Measurements from ENCODE around the gene CTPS2.

The CTPS2 gene

DNA sequence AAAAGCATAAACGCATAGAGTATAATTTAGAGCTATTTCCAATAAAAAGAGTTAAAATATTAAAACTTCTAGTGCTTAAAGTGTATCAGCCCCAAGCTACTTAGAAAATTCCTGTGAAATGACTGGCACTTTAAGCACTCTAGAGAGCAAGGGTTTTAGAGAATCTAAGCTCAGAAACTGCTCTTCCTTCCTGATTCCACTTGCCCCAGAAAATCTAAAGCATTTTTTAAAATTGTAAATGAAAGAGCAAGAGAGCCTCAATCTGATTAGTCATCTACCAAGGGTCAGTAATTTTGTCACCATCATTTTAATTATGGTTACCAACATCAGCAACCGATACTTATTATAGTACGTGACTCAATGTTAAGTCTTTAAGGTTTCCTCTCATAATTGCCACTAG is 25.0 kb downstream of the CTPS2 start:
- no peaks in the 10 kb centered on the region for H3K4me1 Mint-ChIP-seq
- no peak overlapping the region for H3K27ac Mint-ChIP-seq
- no peaks in the 10 kb centered on the region for H3K9me3 Mint-ChIP-seq
- peaks cover 2% of the 10 kb centered on the region for H3K36me3 Mint-ChIP-seq
- no peaks in the 10 kb centered on the region for H3K27me3 Mint-ChIP-seq
- no peak overlapping the region for H3K4me3 Mint-ChIP-seq

DNA sequence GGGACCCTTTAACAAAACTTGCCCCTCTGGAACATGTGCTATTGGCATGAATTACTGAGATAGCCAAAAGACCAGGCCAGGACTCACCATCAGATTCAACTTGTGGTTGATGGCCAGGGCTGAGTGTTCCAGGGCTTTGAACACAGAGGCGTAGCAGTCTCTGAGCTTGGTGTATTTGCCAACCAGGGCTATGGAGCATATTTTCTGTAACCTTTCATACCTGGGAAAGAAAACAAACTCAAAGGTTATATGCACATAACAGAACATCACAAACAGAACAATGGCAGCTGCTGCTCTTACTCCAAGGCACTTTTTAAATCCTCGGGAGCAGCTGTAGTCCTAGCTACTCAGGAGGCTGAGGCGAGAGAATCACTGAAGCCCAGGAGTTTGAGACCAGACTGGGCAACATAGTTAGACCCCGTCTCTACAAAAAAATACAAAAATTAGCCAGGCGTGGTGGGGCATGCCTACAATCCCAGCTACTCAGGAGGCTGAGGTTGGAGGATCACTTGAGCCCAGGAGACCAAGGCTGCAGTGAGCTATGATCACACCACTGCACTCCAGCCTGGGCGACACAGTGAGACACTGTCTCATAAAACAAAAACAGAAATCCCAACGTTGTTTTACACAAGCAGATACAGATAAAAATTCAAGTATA is 29.3 kb downstream of the CTPS2 start:
- Mint-ChIP-seq H3K27me3 (no peaks in the 10 kb centered on the region), H3K4me3 (no peak overlapping the region), H3K4me1 (no peaks in the 10 kb centered on the region), H3K27ac (no peak overlapping the region), H3K9me3 (no peaks in the 10 kb centered on the region), H3K36me3 (no peaks in the 10 kb centered on the region)

DNA sequence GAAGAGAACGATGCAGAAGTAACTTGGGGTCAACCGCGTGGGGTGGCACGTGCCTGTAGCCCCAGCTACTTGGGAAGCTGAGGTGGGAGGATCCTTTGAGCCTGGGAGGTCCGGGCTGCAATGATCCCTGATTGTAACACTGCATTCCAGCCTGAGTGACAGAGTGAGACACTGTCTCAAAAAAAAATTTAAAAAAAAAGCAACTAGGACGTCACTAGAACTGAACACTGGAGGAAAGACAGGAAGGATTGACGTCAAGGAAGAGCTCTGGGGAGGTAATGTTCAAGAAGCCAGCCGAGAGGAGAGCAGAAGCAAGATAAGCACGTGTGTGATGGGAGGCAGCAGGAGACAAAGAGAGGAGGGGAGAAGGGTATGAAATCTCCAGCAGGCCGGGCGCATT is 33.8 kb downstream of the CTPS2 start:
- Mint-ChIP-seq H3K36me3 (no peaks in the 10 kb centered on the region), H3K27me3 (no peaks in the 10 kb centered on the region), H3K4me3 (no peak overlapping the region), H3K9me3 (no peaks in the 10 kb centered on the region), H3K4me1 (no peaks in the 10 kb centered on the region), H3K27ac (no peak overlapping the region)

DNA sequence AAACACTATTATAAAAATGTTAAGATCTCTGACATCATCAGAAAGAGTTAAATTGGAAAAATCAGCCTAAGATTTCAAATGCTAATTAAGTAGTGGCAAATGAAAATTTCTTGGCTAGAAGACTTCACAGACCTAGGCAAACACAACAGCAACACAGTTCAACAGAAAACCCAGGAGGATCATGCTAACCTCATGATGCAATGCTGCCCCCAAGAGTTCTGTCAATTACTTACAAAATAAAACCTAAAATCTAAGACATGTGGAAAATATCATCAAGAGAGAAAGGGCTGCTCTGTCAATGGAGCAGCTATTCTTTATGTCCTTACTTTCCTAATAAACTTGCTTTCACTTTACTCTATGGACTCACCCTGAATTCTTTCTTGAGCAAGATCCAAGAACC is 41.5 kb downstream of the CTPS2 start:
- H3K36me3 Mint-ChIP-seq, result no peaks in the 10 kb centered on the region
- no peak overlapping the region for H3K27ac Mint-ChIP-seq
- no peaks in the 10 kb centered on the region for H3K4me1 Mint-ChIP-seq
- H3K4me3 Mint-ChIP-seq, result no peak overlapping the region
- no peaks in the 10 kb centered on the region for H3K27me3 Mint-ChIP-seq
- H3K9me3 Mint-ChIP-seq, result no peaks in the 10 kb centered on the region

DNA sequence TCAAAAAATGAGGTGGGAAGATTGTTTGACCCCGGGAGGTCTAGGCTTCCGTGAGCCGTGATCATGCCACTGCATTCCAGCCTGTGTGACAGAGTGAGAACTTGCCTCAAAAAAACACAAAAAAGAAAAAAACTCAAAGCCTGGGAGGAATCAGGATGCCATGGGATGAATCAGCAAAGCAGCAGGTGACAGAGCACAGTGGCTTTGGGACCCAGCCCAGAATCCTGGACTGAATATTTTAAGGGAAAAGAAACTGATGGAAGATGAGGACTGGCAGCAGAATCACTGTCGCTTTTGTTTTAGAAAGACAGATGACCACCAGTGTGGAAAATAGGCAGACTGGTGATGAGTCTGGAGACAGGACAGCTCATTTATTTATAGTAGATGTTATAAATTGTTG is 45.9 kb downstream of the CTPS2 start:
- no peak overlapping the region for H3K27ac Mint-ChIP-seq
- no peak overlapping the region for H3K4me3 Mint-ChIP-seq
- no peaks in the 10 kb centered on the region for H3K9me3 Mint-ChIP-seq
- H3K27me3 Mint-ChIP-seq, result no peaks in the 10 kb centered on the region
- H3K36me3 Mint-ChIP-seq, result peaks cover 2% of the 10 kb centered on the region
- peaks cover 5% of the 10 kb centered on the region for H3K4me1 Mint-ChIP-seq

DNA sequence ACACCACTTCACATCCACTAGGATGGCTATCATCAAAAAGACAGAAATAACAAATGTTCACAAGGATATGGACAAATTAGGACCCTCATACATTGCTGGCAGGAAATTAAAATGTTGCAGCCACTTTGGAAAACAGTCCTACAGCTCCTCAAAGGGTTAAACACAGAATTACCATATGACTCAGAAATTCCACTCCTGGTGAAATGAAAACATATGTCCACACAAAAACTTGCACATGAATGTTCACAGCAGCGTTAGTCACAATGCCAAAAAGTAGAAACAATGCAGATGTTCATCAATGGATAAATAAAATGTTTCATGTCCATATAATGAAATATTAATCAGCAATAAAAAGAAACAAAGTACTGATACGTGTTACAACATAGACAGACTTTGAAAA is 47.4 kb downstream of the CTPS2 start:
- no peaks in the 10 kb centered on the region for H3K9me3 Mint-ChIP-seq
- no peak overlapping the region for H3K27ac Mint-ChIP-seq
- peaks cover 5% of the 10 kb centered on the region for H3K4me1 Mint-ChIP-seq
- no peak overlapping the region for H3K4me3 Mint-ChIP-seq
- no peaks in the 10 kb centered on the region for H3K27me3 Mint-ChIP-seq
- peaks cover 2% of the 10 kb centered on the region for H3K36me3 Mint-ChIP-seq

DNA sequence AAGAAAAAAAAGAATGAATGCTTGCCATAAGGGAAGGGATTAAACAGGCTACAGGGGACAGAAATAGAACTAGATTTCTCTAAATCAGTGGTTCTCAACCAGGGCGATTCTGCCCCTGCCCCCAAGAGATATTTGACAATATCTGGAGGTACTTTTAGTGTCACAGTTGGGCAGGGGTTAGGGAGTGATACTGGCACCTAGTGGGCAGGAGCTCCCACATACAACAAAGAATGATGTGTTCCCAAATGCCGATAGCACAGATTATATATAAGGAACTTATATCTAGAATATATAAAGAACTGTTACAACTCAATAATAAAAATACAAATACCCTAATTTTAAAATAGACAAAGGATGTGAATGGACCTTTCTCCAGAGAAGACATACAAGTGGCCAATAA is 47.8 kb downstream of the CTPS2 start:
- no peak overlapping the region for H3K27ac Mint-ChIP-seq
- H3K9me3 Mint-ChIP-seq, result no peaks in the 10 kb centered on the region
- peaks cover 5% of the 10 kb centered on the region for H3K4me1 Mint-ChIP-seq
- H3K27me3 Mint-ChIP-seq, result no peaks in the 10 kb centered on the region
- H3K36me3 Mint-ChIP-seq, result peaks cover 2% of the 10 kb centered on the region
- H3K4me3 Mint-ChIP-seq, result no peak overlapping the region

DNA sequence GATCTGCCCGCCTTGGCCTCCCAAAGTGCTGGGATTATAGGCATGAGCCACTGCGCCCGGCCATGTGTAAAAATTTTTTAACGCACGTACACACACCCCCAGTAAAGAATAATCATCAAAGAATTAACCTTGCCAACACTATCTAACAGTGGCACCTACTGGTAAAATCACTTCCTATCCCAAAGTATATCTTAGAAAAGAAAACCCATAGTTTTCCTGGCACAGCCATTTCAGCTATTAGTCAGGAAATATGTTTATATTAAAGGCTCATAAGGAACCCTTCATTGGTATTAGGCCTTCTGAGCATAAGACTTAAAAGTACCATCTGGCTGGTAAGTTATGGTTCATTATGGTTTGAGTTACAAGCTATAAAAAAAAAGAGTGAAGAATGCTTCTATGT is 48.4 kb downstream of the CTPS2 start:
- H3K9me3 Mint-ChIP-seq, result no peaks in the 10 kb centered on the region
- H3K4me1 Mint-ChIP-seq, result peaks cover 5% of the 10 kb centered on the region
- no peaks in the 10 kb centered on the region for H3K27me3 Mint-ChIP-seq
- H3K36me3 Mint-ChIP-seq, result peaks cover 2% of the 10 kb centered on the region
- no peak overlapping the region for H3K4me3 Mint-ChIP-seq
- H3K27ac Mint-ChIP-seq, result no peak overlapping the region

DNA sequence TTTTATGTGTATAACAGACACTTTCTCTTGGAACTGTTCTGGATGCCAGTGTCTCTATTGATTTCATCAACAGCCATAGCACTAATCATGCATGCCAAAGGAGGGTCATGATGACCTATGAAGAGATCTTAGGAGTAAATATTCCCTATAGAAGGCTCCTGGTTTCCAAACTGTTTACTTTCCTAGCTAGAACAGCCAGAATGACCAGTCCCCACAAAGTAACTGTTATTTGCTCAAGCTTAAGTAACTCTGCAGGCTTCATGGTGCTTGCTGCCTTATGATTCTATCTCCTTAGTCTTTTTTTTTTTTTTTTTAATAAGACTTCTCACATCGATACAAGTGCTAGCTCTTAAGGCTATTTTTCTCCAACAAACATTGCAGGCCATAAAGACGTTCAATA is 50.1 kb downstream of the CTPS2 start:
- Mint-ChIP-seq H3K9me3 (no peaks in the 10 kb centered on the region), H3K27ac (no peak overlapping the region), H3K4me1 (peaks cover 5% of the 10 kb centered on the region), H3K36me3 (peaks cover 4% of the 10 kb centered on the region), H3K27me3 (no peaks in the 10 kb centered on the region), H3K4me3 (no peak overlapping the region)

DNA sequence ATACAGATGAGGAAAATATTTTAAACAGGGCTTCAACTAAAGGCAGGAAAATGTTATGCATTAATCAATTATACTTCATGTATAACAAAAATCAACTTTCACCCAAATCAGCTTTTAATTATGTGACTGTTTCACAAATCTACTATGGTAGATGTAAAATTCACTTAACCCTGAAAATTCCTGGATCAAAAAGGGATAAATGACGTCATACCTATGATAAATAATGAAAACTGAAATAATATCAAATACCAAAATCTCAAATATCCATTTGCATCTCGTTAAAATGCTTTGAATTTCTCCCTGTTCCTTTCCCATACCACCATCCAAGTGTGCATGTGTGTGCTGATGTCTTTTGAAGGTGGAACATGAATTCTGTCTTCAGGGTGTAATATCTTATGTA is 51.0 kb downstream of the CTPS2 start:
- Mint-ChIP-seq H3K4me1 (peaks cover 5% of the 10 kb centered on the region), H3K27ac (no peak overlapping the region), H3K27me3 (no peaks in the 10 kb centered on the region), H3K9me3 (no peaks in the 10 kb centered on the region), H3K36me3 (peaks cover 5% of the 10 kb centered on the region), H3K4me3 (no peak overlapping the region)

DNA sequence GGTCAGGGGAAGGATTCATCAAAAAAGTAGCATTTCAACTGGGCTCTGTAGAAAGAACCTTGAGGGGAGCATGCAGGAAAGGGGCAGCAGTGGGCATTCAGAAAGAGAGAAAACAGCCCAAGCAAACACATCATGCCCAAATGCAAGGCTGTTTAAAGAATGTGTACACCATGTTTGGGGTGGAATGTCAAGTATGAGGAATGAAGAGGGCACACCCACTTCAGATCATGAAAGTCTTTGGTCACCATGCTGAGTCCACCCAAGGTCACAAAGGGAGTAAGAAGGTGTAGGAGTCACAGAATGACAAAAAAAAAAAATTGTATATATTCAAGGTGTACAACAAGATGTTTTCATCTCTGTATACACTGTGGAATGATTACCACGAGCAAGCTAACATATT is 53.1 kb downstream of the CTPS2 start:
- no peak overlapping the region for H3K4me3 Mint-ChIP-seq
- H3K27ac Mint-ChIP-seq, result no peak overlapping the region
- H3K4me1 Mint-ChIP-seq, result peaks cover 4% of the 10 kb centered on the region
- H3K27me3 Mint-ChIP-seq, result no peaks in the 10 kb centered on the region
- H3K36me3 Mint-ChIP-seq, result peaks cover 3% of the 10 kb centered on the region
- H3K9me3 Mint-ChIP-seq, result no peaks in the 10 kb centered on the region

DNA sequence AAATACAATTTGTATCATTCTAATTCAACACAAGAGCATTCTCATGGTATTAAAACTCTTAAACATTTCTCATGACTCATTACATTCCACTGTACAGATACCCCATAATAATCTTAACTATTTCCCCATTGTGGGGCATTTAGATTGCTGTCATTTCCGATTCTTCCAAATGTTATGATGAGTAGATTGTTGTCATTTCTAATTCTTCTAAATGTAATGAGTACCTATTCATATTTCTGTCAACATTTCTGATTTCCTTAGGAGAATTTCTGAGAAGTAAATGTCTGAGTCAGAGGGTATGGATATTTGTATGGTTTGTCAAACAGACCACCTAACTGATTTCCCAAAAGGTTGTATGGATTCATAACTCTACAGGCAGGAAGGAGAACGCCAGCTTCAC is 54.2 kb downstream of the CTPS2 start:
- Mint-ChIP-seq H3K9me3 (no peaks in the 10 kb centered on the region), H3K4me3 (no peak overlapping the region), H3K36me3 (peaks cover 3% of the 10 kb centered on the region), H3K4me1 (no peaks in the 10 kb centered on the region), H3K27me3 (no peaks in the 10 kb centered on the region), H3K27ac (no peak overlapping the region)

DNA sequence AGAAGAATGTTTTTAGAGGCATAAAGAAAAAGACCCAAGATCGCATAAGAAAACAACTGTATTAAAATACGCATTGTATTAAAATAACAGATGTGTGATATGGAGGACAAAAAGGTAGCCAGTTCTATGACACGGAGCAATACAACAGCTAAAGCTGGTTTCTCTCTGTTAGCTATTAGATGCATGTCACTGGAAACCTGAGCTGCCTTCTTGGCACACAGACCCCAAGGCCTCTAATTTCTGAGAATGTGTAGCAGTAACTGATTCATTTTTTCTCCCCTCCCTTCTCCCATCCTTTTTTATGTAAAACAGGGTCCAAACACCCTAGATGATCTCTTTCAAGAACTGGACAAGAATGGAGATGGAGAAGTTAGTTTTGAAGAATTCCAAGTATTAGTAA is 58.4 kb downstream of the CTPS2 start:
- Mint-ChIP-seq H3K4me1 (no peaks in the 10 kb centered on the region), H3K36me3 (peaks cover 7% of the 10 kb centered on the region), H3K27me3 (no peaks in the 10 kb centered on the region), H3K27ac (no peak overlapping the region), H3K4me3 (no peak overlapping the region), H3K9me3 (no peaks in the 10 kb centered on the region)

DNA sequence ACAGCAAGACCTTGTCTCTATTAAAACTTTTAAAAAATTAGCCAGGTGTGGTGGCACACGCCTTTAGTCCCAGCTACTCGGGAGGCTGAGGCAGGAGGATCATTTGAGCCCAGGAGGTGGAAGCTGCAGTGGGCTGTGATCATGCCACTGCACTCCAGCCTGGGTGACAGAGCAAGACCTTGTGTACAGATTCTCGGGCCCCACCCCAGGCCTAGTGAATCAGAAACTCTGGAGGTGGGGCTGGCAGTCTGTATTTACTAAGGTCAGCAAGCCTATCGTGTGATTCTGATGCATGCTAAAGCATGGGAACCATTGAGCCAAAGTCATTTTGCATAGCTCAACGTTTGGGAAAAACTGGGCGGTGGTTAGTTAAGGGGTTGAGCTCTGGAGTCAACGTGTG is 59.0 kb downstream of the CTPS2 start:
- H3K36me3 Mint-ChIP-seq, result peaks cover 7% of the 10 kb centered on the region
- H3K27me3 Mint-ChIP-seq, result no peaks in the 10 kb centered on the region
- H3K4me3 Mint-ChIP-seq, result no peak overlapping the region
- no peaks in the 10 kb centered on the region for H3K4me1 Mint-ChIP-seq
- H3K27ac Mint-ChIP-seq, result no peak overlapping the region
- H3K9me3 Mint-ChIP-seq, result no peaks in the 10 kb centered on the region

DNA sequence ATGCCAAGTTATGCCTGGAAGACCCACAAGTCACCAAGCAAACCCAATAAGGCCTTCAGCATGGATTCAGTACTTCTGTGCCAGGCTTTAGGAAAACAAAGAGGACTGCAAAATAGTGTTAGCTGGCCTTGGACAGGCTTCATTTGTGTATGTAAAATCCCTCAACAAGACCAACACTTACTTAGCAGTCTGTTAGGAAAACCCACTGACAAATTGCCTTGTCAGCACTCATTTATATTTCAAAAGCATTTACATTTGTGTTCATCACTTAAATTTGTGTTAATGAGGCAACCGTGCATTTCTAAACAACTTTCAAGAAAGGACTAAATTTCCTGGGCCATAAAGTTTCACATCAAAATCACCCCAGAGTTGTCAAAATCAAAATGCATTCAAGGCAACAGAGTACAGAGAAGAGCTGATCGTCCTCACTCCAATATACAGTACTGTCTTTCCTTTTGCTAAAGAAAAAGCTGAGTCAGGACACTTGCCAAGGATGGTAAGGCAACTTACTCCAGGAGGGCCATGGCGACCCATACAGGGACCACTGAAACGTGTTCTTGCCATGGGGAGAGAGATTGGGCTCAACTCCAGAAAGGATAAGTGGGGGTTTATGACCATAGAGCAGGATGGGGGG is 61.0 kb downstream of the CTPS2 start:
- Mint-ChIP-seq H3K4me3 (no peak overlapping the region), H3K27ac (no peak overlapping the region), H3K9me3 (no peaks in the 10 kb centered on the region), H3K4me1 (no peaks in the 10 kb centered on the region), H3K27me3 (no peaks in the 10 kb centered on the region), H3K36me3 (peaks cover 3% of the 10 kb centered on the region)

DNA sequence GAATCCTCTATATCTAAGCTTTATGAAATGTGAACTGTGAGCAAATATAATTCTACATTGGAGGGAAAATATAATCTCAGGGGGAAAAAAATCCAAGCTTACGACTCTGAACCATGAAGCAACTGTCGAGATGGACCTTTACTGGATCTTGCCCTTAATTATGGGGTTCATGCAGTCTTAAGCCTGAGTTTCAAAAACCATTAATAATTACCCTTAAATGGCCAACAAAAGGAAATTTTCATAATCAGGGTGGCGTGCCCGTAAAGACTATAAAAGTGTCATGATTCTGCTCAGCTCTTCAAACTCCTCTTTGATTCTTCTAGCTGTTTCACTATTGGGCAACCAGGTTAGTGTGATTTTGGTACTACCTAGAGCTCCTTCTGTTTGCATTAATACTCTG is 62.6 kb downstream of the CTPS2 start, which contains the start of gene S100G:
Gene S100G (plus strand): TSS at position 301 of the 400 bp plus-strand sequence. CDS start 849 bp downstream, outside the sequence.
- Mint-ChIP-seq H3K4me3 (no peak within 1 kb of the TSS), H3K36me3 (peaks cover 3% of the 10 kb centered on the region), H3K27me3 (no peaks in the 10 kb centered on the region), H3K27ac (no peak within 1 kb of the TSS), H3K4me1 (no peaks in the 10 kb centered on the region), H3K9me3 (no peaks in the 10 kb centered on the region)
